OCI-M2 (cell line): ENCODE results near the gene RBPJ.

Experiments used
- DNase-seq: peaks from one replicate; lab custom pipeline; 2025; ENCODE audit not compliant: unreplicated experiment; lab: John Stamatoyannopoulos, UW

The RBPJ gene

GRCh38 chr4:26320538-26321372 lies at the start of gene RBPJ:
TSS of gene RBPJ (plus strand) at chr4:26321014. CDS start at chr4:26321029, 15 bp downstream.
- peak; percentile 50 for DNase-seq

GRCh38 chr4:26271703-26272102 lies 49.1 kb upstream of the RBPJ start:
- DNase-seq = no peak

- DNase-seq = no peak
These were observed 47.9 kb upstream of the RBPJ start for GRCh38 chr4:26272654-26273615.

GRCh38 chr4:26273616-26273980 lies 47.2 kb upstream of the RBPJ start:
- DNase-seq = no peak

GRCh38 chr4:26275281-26275680 lies 45.5 kb upstream of the RBPJ start:
- DNase-seq = no peak

GRCh38 chr4:26279446-26279845 lies 41.4 kb upstream of the RBPJ start:
- DNase-seq = no peak

- no peak for DNase-seq
These were observed 38.9 kb upstream of the RBPJ start for GRCh38 chr4:26281881-26282280.

GRCh38 chr4:26284536-26284935 lies 36.3 kb upstream of the RBPJ start:
- no peak for DNase-seq

- DNase-seq = no peak
These were observed 35.5 kb upstream of the RBPJ start for GRCh38 chr4:26285272-26285671.

GRCh38 chr4:26287756-26288155 lies 33.1 kb upstream of the RBPJ start:
- DNase-seq = no peak

- DNase-seq = no peak
These were observed 32.4 kb upstream of the RBPJ start for GRCh38 chr4:26288355-26288909.

GRCh38 chr4:26289401-26289800 lies 31.4 kb upstream of the RBPJ start:
- DNase-seq = no peak

GRCh38 chr4:26290321-26290720 lies 30.5 kb upstream of the RBPJ start:
- DNase-seq = no peak

- no peak for DNase-seq
These were observed 25.9 kb upstream of the RBPJ start for GRCh38 chr4:26294904-26295303.

GRCh38 chr4:26296021-26296420 lies 24.8 kb upstream of the RBPJ start:
- DNase-seq = no peak

- no peak for DNase-seq
These were observed 24.3 kb upstream of the RBPJ start for GRCh38 chr4:26296514-26296913.

GRCh38 chr4:26297219-26297618 lies 23.6 kb upstream of the RBPJ start:
- no peak for DNase-seq

GRCh38 chr4:26298198-26298947 lies 22.4 kb upstream of the RBPJ start:
- no peak for DNase-seq

GRCh38 chr4:26299254-26299882 lies 21.4 kb upstream of the RBPJ start:
- no peak for DNase-seq
